ENCODE data around the gene CTRB1. TPM values are rescaled to one million over a fixed set of nuclear protein-coding genes. Genes with fewer than 3 reads are reported as not detected.

Gene CTRB1
- total RNA-seq: not detected

- intact Hi-C loops (cut with DNase I): no loop called here
- Histone ChIP-seq H3K9me3 (no peaks in the 10 kb centered on the region), H3K27me3 (no peaks in the 10 kb centered on the region), H3K27ac (no peak within 1 kb of the TSS), H3K4me3 (peak within 1 kb of the TSS in 1 of 4 donors; percentile 18), H3K36me3 (no peaks in the 10 kb centered on the region), H3K4me1 (no peaks in the 10 kb centered on the region)
- DNase-seq: no peak
- 72 to 80% methylated on average over 11 to 14 of the region's 19 CpGs for WGBS, 2 donors
- TF ChIP-seq, protein P1, sequence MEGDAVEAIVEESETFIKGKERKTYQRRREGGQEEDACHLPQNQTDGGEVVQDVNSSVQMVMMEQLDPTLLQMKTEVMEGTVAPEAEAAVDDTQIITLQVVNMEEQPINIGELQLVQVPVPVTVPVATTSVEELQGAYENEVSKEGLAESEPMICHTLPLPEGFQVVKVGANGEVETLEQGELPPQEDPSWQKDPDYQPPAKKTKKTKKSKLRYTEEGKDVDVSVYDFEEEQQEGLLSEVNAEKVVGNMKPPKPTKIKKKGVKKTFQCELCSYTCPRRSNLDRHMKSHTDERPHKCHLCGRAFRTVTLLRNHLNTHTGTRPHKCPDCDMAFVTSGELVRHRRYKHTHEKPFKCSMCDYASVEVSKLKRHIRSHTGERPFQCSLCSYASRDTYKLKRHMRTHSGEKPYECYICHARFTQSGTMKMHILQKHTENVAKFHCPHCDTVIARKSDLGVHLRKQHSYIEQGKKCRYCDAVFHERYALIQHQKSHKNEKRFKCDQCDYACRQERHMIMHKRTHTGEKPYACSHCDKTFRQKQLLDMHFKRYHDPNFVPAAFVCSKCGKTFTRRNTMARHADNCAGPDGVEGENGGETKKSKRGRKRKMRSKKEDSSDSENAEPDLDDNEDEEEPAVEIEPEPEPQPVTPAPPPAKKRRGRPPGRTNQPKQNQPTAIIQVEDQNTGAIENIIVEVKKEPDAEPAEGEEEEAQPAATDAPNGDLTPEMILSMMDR (IDR thresholded peaks at IDR 0.05): no peak
- no peak for TF ChIP-seq POLR2A (IDR thresholded peaks at IDR 0.05)
These were observed at the start of gene CTRB1 for GRCh38 chr16:75218256-75219076. CTRB1 (plus strand) TSS chr16:75218988; CDS start chr16:75219008, 20 bp downstream.

DNA sequence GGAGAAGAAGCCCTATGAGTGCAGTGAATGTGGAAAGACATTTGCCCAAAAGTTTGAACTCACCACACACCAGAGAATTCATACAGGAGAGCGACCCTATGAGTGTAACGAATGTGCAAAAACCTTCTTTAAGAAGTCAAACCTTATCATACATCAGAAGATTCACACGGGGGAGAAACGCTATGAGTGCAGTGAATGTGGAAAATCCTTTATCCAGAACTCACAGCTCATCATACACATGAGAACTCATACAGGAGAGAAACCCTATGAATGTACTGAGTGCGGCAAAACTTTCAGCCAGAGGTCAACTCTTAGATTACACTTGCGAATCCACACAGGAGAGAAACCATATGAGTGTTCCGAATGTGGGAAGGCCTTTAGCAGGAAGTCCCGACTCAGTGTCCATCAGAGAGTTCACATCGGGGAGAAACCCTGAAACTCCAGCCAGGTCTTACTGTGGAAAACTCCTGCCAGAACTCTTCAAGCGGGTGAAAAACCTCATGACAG is 48.8 kb upstream of the CTRB1 start:
- Histone ChIP-seq H3K27ac (no peak overlapping the region), H3K36me3 (peaks cover 18 to 74% (median 18%) of the 10 kb centered on the region in 3 donors), H3K27me3 (no peaks in the 10 kb centered on the region), H3K4me3 (no peak overlapping the region), H3K9me3 (peaks cover 0 to 94% (median 53%) of the 10 kb centered on the region in 3 donors), H3K4me1 (no peaks in the 10 kb centered on the region)
- 93% methylated on average over 9 of the region's 10 CpGs for WGBS, 2 donors
- DNase-seq: no peak
- intact Hi-C loops (cut with DNase I): no loop called here
- TF ChIP-seq, protein P1 (IDR thresholded peaks at IDR 0.05): no peak
- no peak for TF ChIP-seq POLR2A (IDR thresholded peaks at IDR 0.05)

- intact Hi-C loops (cut with DNase I): no loop called here
- H3K4me1 ChIP-seq: no peaks in the 10 kb centered on the region
- no peak for DNase-seq
- H3K36me3 ChIP-seq: peaks cover 11 to 50% (median 15%) of the 10 kb centered on the region in 3 donors
- H3K9me3 ChIP-seq: peaks cover 0 to 96% (median 58%) of the 10 kb centered on the region in 3 donors
- no peak overlapping the region for H3K4me3 ChIP-seq
- 91 to 93% methylated on average over 4 of the region's 4 CpGs for WGBS, 2 donors
- H3K27me3 ChIP-seq: no peaks in the 10 kb centered on the region
- TF ChIP-seq POLR2A (IDR thresholded peaks at IDR 0.05): no peak
- TF ChIP-seq, protein P1 (IDR thresholded peaks at IDR 0.05): no peak
- no peak overlapping the region for H3K27ac ChIP-seq
These were observed 46.2 kb upstream of the CTRB1 start for GRCh38 chr16:75172578-75172977.

DNA sequence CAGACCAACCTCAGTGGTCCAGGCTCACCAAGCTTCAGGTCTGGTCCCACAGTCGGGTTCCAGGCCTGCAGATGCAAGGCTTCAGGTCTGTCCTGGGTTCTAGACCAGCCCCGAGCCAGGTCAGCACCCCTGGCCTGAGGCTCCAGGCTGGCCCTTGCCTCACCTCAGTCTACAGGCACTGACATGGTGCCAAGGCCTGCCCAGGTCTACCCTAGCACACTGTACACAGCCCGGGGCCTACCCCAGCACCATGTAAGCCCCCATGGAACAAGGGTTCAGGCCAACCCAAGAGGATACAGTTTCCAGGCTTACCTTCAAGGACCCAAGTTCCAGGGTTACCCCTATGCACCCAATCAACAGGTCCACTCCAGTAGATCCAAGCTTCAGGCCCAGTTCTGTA is 43.7 kb upstream of the CTRB1 start:
- no CpG with 5 or more reads among the region's 3 CpGs for WGBS, 2 donors
- DNase-seq: no peak
- Histone ChIP-seq H3K27me3 (no peaks in the 10 kb centered on the region), H3K36me3 (peaks cover 1 to 25% (median 3%) of the 10 kb centered on the region in 3 donors), H3K27ac (no peak overlapping the region), H3K4me1 (no peaks in the 10 kb centered on the region), H3K9me3 (peaks cover 0 to 71% (median 35%) of the 10 kb centered on the region in 3 donors), H3K4me3 (no peak overlapping the region)
- intact Hi-C loops (cut with DNase I): no loop called here
- TF ChIP-seq, protein P1 (IDR thresholded peaks at IDR 0.05): no peak
- TF ChIP-seq POLR2A (IDR thresholded peaks at IDR 0.05): no peak

- DNase-seq: no peak
- intact Hi-C loops (cut with DNase I): no loop called here
- H3K4me3 ChIP-seq: no peak overlapping the region
- TF ChIP-seq, protein P1 (IDR thresholded peaks at IDR 0.05): no peak
- no peak for TF ChIP-seq POLR2A (IDR thresholded peaks at IDR 0.05)
- no peaks in the 10 kb centered on the region for H3K4me1 ChIP-seq
- H3K9me3 ChIP-seq: peaks cover 0 to 52% (median 18%) of the 10 kb centered on the region in 3 donors
- no peak overlapping the region for H3K27ac ChIP-seq
- peaks cover 0 to 10% (median 0%) of the 10 kb centered on the region in 3 donors for H3K36me3 ChIP-seq
- H3K27me3 ChIP-seq: no peaks in the 10 kb centered on the region
- 95 to 96% methylated on average over 2 of the region's 2 CpGs for WGBS, 2 donors
These were observed 41.9 kb upstream of the CTRB1 start for GRCh38 chr16:75176926-75177325.
